Trophoblast cell (in vitro differentiated cells and primary cell): ENCODE results near the gene LY6G6D.

Source experiments
- DNase-seq, 2 donors: peaks; one replicate each; pipeline ENCODE4 v3.0.0-alpha.2; 2016
- H2AFZ ChIP-seq: 2 replicates; pipeline ENCODE4 v1.6.1; 2013; ENCODE audit warnings: low read length, moderate library complexity, mild to moderate bottlenecking; ENCODE audit not compliant: insufficient read depth, poor library complexity
- H2AK5ac ChIP-seq: 2 replicates; pipeline ENCODE4 v1.6.1; 2013; ENCODE audit warnings: mild to moderate bottlenecking, low read length
- H2BK120ac ChIP-seq: 2 replicates; pipeline ENCODE4 v1.6.1; 2013; ENCODE audit warnings: low read length, mild to moderate bottlenecking, moderate library complexity; ENCODE audit not compliant: insufficient read depth, poor library complexity
- H2BK12ac ChIP-seq: 2 replicates; pipeline ENCODE4 v1.6.1; 2013; ENCODE audit warnings: mild to moderate bottlenecking, low read length, moderate library complexity
- H2BK5ac ChIP-seq: 2 replicates; pipeline ENCODE4 v1.6.1; 2013; ENCODE audit warnings: low read length, low read depth, moderate library complexity, mild to moderate bottlenecking; ENCODE audit not compliant: poor library complexity
- H3K14ac ChIP-seq: 2 replicates; pipeline ENCODE4 v1.6.1; 2013; ENCODE audit warnings: mild to moderate bottlenecking, low read length
- H3K18ac ChIP-seq: 2 replicates; pipeline ENCODE4 v1.6.1; 2013; ENCODE audit warnings: mild to moderate bottlenecking, low read length
- H3K23ac ChIP-seq: 2 replicates; pipeline ENCODE4 v1.6.1; 2013; ENCODE audit warnings: low read length
- H3K27ac ChIP-seq: 2 replicates; pipeline ENCODE4 v1.5.1; 2013; ENCODE audit warnings: low read depth, mild to moderate bottlenecking, inconsistent platforms, low read length, moderate library complexity
- H3K27me3 ChIP-seq: 2 replicates; pipeline ENCODE4 v1.6.1; 2013; ENCODE audit warnings: inconsistent platforms, mild to moderate bottlenecking, low read length, moderate library complexity; ENCODE audit not compliant: insufficient read depth
- H3K36me3 ChIP-seq, 2 experiments: 1 replicate in 1 of 2; 2 replicates in 1 of 2; pipeline ENCODE4 v1.6.1; 2013; ENCODE audit warnings: low read length in 2 of 2, mild to moderate bottlenecking in 2 of 2, moderate library complexity in 1 of 2; ENCODE audit not compliant: insufficient read depth in 2 of 2, control insufficient read depth in 1 of 2
- H3K4ac ChIP-seq: 2 replicates; pipeline ENCODE4 v1.6.1; 2013; ENCODE audit warnings: low read depth, mild to moderate bottlenecking, low read length, moderate library complexity
- H3K4me1 ChIP-seq, 2 experiments: 1 replicate in 1 of 2; 2 replicates in 1 of 2; pipeline ENCODE4 v1.6.1; 2013; ENCODE audit warnings: low read length in 2 of 2, mild to moderate bottlenecking in 2 of 2, moderate library complexity in 1 of 2; ENCODE audit not compliant: insufficient read depth in 2 of 2, control insufficient read depth in 1 of 2
- H3K4me2 ChIP-seq: 2 replicates; pipeline ENCODE4 v1.6.1; 2013; ENCODE audit warnings: inconsistent platforms, mild to moderate bottlenecking, low read length, moderate library complexity
- H3K4me3 ChIP-seq: 2 replicates; pipeline ENCODE4 v1.5.1; 2013; ENCODE audit warnings: mild to moderate bottlenecking, low read depth, low read length, inconsistent platforms
- H3K79me1 ChIP-seq: one replicate; pipeline ENCODE4 v1.6.1; 2013; ENCODE audit warnings: low read length
- H3K79me2 ChIP-seq: 2 replicates; pipeline ENCODE4 v1.6.1; 2013; ENCODE audit warnings: low read length, mild to moderate bottlenecking; ENCODE audit not compliant: control insufficient read depth, insufficient read depth, poor library complexity
- H3K9ac ChIP-seq: 2 replicates; pipeline ENCODE4 v1.6.1; 2013; ENCODE audit warnings: mild to moderate bottlenecking, low read length
- H3K9me3 ChIP-seq: 2 replicates; pipeline ENCODE4 v1.6.1; 2013; ENCODE audit warnings: low read depth, mild to moderate bottlenecking, control low read depth, inconsistent platforms, low read length; ENCODE audit not compliant: insufficient read depth
- H4K12ac ChIP-seq: 2 replicates; pipeline ENCODE4 v1.6.1; 2013; ENCODE audit warnings: low read depth, mild to moderate bottlenecking, low read length, moderate library complexity
- H4K8ac ChIP-seq: 2 replicates; pipeline ENCODE4 v1.6.1; 2013; ENCODE audit warnings: low read depth, mild to moderate bottlenecking, low read length, moderate library complexity
- H4K91ac ChIP-seq: one replicate; pipeline ENCODE4 v1.6.1; 2013; ENCODE audit warnings: low read depth, mild to moderate bottlenecking, low read length, moderate library complexity
- WGBS: extraction: QIAGEN DNeasy Blood & Tissue Kit; methylation state at CpG from one replicate; pipeline ENCODE4 v1.1.7; 2013; ENCODE audit warnings: missing lambda C conversion rate; ENCODE audit not compliant: insufficient read length, insufficient coverage; ENCODE audit errors: extremely low coverage; 5-methylcytosine and 5-hydroxymethylcytosine counted together

The LY6G6D gene

DNA sequence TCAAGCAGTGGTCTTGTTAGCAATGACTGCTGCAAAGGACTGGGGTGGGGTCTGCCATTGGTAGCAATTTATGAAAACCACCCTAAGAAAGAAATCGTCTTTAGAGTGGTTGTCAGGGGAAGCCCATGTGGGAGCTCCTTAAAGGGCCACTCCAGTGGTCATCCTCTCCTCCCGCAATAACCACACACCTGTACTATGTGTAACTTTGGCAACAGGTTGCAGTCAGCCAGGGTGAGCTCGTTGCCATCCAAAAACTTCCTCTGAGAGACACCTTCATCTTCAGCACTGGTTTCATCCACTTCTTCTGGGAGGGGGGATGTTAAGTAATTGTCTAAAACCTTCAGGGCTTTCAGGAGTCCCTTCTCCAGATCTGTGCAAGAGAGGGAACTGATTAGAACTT, 16.9 kb downstream of the LY6G6D start:
- Histone ChIP-seq H3K18ac (no peak overlapping the region), H4K8ac (no peak overlapping the region), H3K23ac (no peak overlapping the region), H2BK12ac (no peak overlapping the region), H3K14ac (no peak overlapping the region), H3K79me1 (peaks cover 31% of the 10 kb centered on the region), H3K27me3 (no peaks in the 10 kb centered on the region), H3K9me3 (no peaks in the 10 kb centered on the region), H4K12ac (no peak overlapping the region), H2AFZ (no peak overlapping the region), H4K91ac (no peak overlapping the region), H2BK5ac (no peak overlapping the region), H3K9ac (no peak overlapping the region), H3K27ac (no peak overlapping the region), H2BK120ac (no peak overlapping the region), H3K4ac (no peak overlapping the region), H2AK5ac (no peak overlapping the region), H3K4me2 (no peak overlapping the region), H3K79me2 (peaks cover 29% of the 10 kb centered on the region), H3K4me1 (peaks cover 19% of the 10 kb centered on the region in 2 experiments), H3K36me3 (peaks cover 42 to 51% of the 10 kb centered on the region in 2 experiments), H3K4me3 (no peak overlapping the region)
- no peak for DNase-seq
- no CpG with 5 or more reads among the region's 3 CpGs for WGBS

DNA sequence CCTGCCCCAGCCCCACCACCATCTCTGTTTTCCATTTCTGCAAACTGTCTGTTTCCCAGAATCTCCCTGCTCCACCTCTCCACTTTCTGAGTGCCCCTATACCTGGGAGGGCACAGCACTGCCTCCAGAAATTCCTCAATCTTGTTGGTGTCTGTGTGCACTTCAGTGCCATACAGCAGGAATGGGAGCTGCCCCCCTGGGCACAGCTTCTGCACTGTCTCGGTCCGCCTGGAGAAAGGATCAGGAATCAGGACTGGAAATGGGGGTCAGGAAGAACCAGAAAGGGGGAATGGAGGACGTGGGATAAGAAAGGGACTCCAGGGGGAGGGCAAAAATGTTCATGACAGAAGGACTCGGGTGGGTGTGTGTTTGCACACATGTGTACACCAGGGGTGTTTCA, 18.6 kb downstream of the LY6G6D start:
- Histone ChIP-seq H3K23ac (no peak overlapping the region), H3K27ac (no peak overlapping the region), H3K27me3 (no peaks in the 10 kb centered on the region), H3K18ac (no peak overlapping the region), H2BK12ac (no peak overlapping the region), H3K36me3 (peaks cover 27 to 34% of the 10 kb centered on the region in 2 experiments), H3K79me2 (peaks cover 28% of the 10 kb centered on the region), H4K12ac (no peak overlapping the region), H3K9ac (peak overlapping the region; percentile 28), H4K91ac (no peak overlapping the region), H2AFZ (no peak overlapping the region), H3K4ac (peak overlapping the region; percentile 56), H4K8ac (no peak overlapping the region), H3K14ac (no peak overlapping the region), H2BK5ac (no peak overlapping the region), H3K4me2 (peak overlapping the region; percentile 89), H3K79me1 (peaks cover 42% of the 10 kb centered on the region), H2AK5ac (no peak overlapping the region), H3K4me1 (peaks cover 23 to 25% of the 10 kb centered on the region in 2 experiments), H3K9me3 (no peaks in the 10 kb centered on the region), H3K4me3 (no peak overlapping the region), H2BK120ac (no peak overlapping the region)
- DNase-seq, result no peak
- WGBS, result no CpG with 5 or more reads among the region's 4 CpGs

DNA sequence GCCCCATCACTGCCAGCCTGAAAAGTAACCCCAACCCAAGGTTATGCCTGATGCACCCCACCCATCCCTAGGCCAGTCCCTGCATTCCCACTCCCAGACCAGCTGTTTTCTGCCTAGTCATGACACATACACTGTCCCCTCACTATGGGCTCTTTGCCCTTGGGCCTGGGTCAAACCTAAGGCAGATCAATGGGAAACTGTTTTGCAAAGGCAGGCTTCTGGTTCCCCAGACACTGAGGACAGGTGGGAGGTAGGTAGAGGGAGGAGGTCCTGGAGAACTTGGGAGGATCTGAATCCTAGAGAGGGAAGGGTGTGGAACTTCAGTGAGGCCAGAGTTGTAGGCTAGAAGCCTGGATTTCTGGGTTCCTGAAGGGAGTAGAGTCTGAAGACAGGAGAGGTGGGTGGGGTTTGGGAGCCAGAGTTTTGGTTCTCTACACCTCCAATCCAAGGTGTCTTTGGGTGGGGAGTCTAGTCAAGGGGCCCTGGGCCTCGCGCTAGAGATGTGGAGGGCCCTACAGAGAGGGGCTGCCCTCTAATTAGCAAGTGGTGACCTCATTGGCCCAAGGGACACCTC, 19.2 kb downstream of the LY6G6D start:
- H3K27me3 ChIP-seq, result no peaks in the 10 kb centered on the region
- peaks cover 26% of the 10 kb centered on the region for H3K79me2 ChIP-seq
- peak overlapping the region; percentile 12 for H2BK12ac ChIP-seq
- peak overlapping the region; percentile 56 for H3K4ac ChIP-seq
- H2BK120ac ChIP-seq, result no peak overlapping the region
- peaks cover 24 to 27% of the 10 kb centered on the region in 2 experiments for H3K4me1 ChIP-seq
- peak overlapping the region; percentile 31 for H3K18ac ChIP-seq
- H2AFZ ChIP-seq, result no peak overlapping the region
- H3K9me3 ChIP-seq, result no peaks in the 10 kb centered on the region
- H3K79me1 ChIP-seq, result peaks cover 42% of the 10 kb centered on the region
- H2BK5ac ChIP-seq, result peak overlapping the region; percentile 2
- H3K36me3 ChIP-seq, result peaks cover 26 to 33% of the 10 kb centered on the region in 2 experiments
- DNase-seq, result no peak
- no peak overlapping the region for H3K23ac ChIP-seq
- H4K12ac ChIP-seq, result no peak overlapping the region
- H3K14ac ChIP-seq, result no peak overlapping the region
- no peak overlapping the region for H4K8ac ChIP-seq
- H3K4me2 ChIP-seq, result peak overlapping the region; percentile 89
- H3K27ac ChIP-seq, result peak overlapping the region; percentile 95
- H3K9ac ChIP-seq, result peak overlapping the region; percentile 42
- H2AK5ac ChIP-seq, result peak overlapping the region; percentile 14
- H4K91ac ChIP-seq, result no peak overlapping the region
- no CpG with 5 or more reads among the region's 2 CpGs for WGBS
- H3K4me3 ChIP-seq, result peak overlapping the region; percentile 78

DNA sequence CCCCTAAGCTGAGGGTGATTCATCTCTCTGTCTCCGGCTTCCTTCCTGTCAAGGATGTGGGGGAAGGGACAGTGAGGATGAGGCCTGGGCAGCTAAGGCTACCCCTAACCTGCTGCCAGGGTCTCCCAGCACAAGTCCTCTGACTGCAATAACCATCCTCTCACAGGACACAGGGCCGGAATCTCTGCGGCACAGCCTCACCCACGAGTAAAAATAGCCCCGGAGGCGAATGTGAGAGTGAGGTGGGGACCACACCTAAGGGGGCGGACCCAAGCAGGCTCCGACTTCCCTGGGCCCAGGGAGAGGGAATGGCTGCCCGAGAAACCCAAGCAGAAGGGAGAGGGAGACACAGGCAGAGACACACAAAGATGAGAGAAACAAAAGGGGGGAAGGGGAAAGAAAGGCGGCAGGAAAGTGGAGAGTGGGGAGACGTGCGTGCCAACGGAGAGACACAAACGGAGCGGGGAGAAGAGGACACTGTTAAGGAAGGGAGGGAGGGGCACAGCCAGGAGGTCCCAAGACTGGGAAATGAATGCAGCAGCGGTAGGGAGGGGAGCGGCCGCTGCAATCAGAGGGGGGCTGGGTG, 19.8 kb downstream of the LY6G6D start:
- peak overlapping the region; percentile 93 for H3K9ac ChIP-seq
- H2BK5ac ChIP-seq, result peak overlapping the region; percentile 93
- peak overlapping the region; percentile 96 for H3K4ac ChIP-seq
- H2BK12ac ChIP-seq, result peak overlapping the region; percentile 34
- peak overlapping the region; percentile 95 for H3K27ac ChIP-seq
- H3K36me3 ChIP-seq, result peaks cover 26 to 33% of the 10 kb centered on the region in 2 experiments
- H2AFZ ChIP-seq, result no peak overlapping the region
- H3K4me3 ChIP-seq, result peak overlapping the region; percentile 78
- H3K14ac ChIP-seq, result peak overlapping the region; percentile 87
- no CpG with 5 or more reads among the region's 18 CpGs for WGBS
- no peak overlapping the region for H3K23ac ChIP-seq
- peak overlapping the region; percentile 92 for H4K91ac ChIP-seq
- no peaks in the 10 kb centered on the region for H3K27me3 ChIP-seq
- H3K18ac ChIP-seq, result peak overlapping the region; percentile 86
- H3K4me1 ChIP-seq, result peaks cover 24 to 27% of the 10 kb centered on the region in 2 experiments
- H3K79me1 ChIP-seq, result peaks cover 37% of the 10 kb centered on the region
- H2BK120ac ChIP-seq, result peak overlapping the region; percentile 84
- peak overlapping the region; percentile 40 for H4K8ac ChIP-seq
- peak overlapping the region; percentile 20 for H4K12ac ChIP-seq
- DNase-seq, result peak in 1 of 2 donors; percentile 67
- H3K4me2 ChIP-seq, result peak overlapping the region; percentile 89
- H3K79me2 ChIP-seq, result peaks cover 24% of the 10 kb centered on the region
- peak overlapping the region; percentile 50 for H2AK5ac ChIP-seq
- H3K9me3 ChIP-seq, result no peaks in the 10 kb centered on the region
